ENCODE results near the gene IGF2R. TPM values are rescaled to one million over a fixed set of nuclear protein-coding genes. Genes with fewer than 3 reads are reported as not detected.
A peak's percentile ranks its signal among the peaks of the same experiment; 100 is the strongest.

Gene IGF2R
- total RNA-seq, 1 donor from 2014 or later: 247 TPM

GRCh38 chr6:160034036-160034930 is 65.4 kb downstream of the IGF2R start:
- Mint-ChIP-seq H3K36me3 (ENCODE audit: low read depth) (peaks cover 46% of the 10 kb centered on the region), H3K27ac (ENCODE audit: unreplicated experiment) (no peak overlapping the region), H3K27me3 (ENCODE audit: low read depth) (no peaks in the 10 kb centered on the region), H3K9me3 (ENCODE audit: low read depth) (no peaks in the 10 kb centered on the region), H3K4me1 (ENCODE audit: low read depth) (peaks cover 41% of the 10 kb centered on the region), H3K4me3 (ENCODE audit: unreplicated experiment) (no peak overlapping the region)
- no peak for TF ChIP-seq CTCF (IDR thresholded peaks at IDR 0.05)
- no peak for DNase-seq (ENCODE audit: low spot score)

GRCh38 chr6:160035241-160035640 is 66.4 kb downstream of the IGF2R start:
- Mint-ChIP-seq H3K4me1 (ENCODE audit: low read depth) (peaks cover 31% of the 10 kb centered on the region), H3K27ac (ENCODE audit: unreplicated experiment) (no peak overlapping the region), H3K27me3 (ENCODE audit: low read depth) (no peaks in the 10 kb centered on the region), H3K9me3 (ENCODE audit: low read depth) (no peaks in the 10 kb centered on the region), H3K4me3 (ENCODE audit: unreplicated experiment) (no peak overlapping the region), H3K36me3 (ENCODE audit: low read depth) (peaks cover 48% of the 10 kb centered on the region)
- TF ChIP-seq CTCF (IDR thresholded peaks at IDR 0.05): no peak
- DNase-seq (ENCODE audit: low spot score): no peak

- peaks cover 27% of the 10 kb centered on the region for H3K4me1 Mint-ChIP-seq (ENCODE audit: low read depth)
- peaks cover 51% of the 10 kb centered on the region for H3K36me3 Mint-ChIP-seq (ENCODE audit: low read depth)
- DNase-seq (ENCODE audit: low spot score): no peak
Observed at GRCh38 chr6:160035693-160036330, 66.9 kb downstream of the IGF2R start.

GRCh38 chr6:160036331-160036695 is 67.4 kb downstream of the IGF2R start:
- Mint-ChIP-seq H3K9me3 (ENCODE audit: low read depth) (no peaks in the 10 kb centered on the region), H3K27me3 (ENCODE audit: low read depth) (no peaks in the 10 kb centered on the region), H3K4me3 (ENCODE audit: unreplicated experiment) (no peak overlapping the region), H3K4me1 (ENCODE audit: low read depth) (peaks cover 27% of the 10 kb centered on the region), H3K36me3 (ENCODE audit: low read depth) (peaks cover 51% of the 10 kb centered on the region), H3K27ac (ENCODE audit: unreplicated experiment) (no peak overlapping the region)
- TF ChIP-seq CTCF (IDR thresholded peaks at IDR 0.05): no peak
- no peak for DNase-seq (ENCODE audit: low spot score)

More at GRCh38 chr6:160035693-160036330, 66.9 kb downstream of the IGF2R start:
- no peak overlapping the region for H3K4me3 Mint-ChIP-seq (ENCODE audit: unreplicated experiment)
- H3K27me3 Mint-ChIP-seq (ENCODE audit: low read depth): no peaks in the 10 kb centered on the region
- TF ChIP-seq CTCF (IDR thresholded peaks at IDR 0.05): no peak
- H3K27ac Mint-ChIP-seq (ENCODE audit: unreplicated experiment): peak overlapping the region; percentile 51
- no peaks in the 10 kb centered on the region for H3K9me3 Mint-ChIP-seq (ENCODE audit: low read depth)

- Mint-ChIP-seq H3K36me3 (ENCODE audit: low read depth) (peaks cover 46% of the 10 kb centered on the region), H3K27ac (ENCODE audit: unreplicated experiment) (peak overlapping the region; percentile 25), H3K9me3 (ENCODE audit: low read depth) (no peaks in the 10 kb centered on the region), H3K4me1 (ENCODE audit: low read depth) (peaks cover 28% of the 10 kb centered on the region), H3K27me3 (ENCODE audit: low read depth) (no peaks in the 10 kb centered on the region), H3K4me3 (ENCODE audit: unreplicated experiment) (no peak overlapping the region)
- TF ChIP-seq CTCF (IDR thresholded peaks at IDR 0.05): no peak
- no peak for DNase-seq (ENCODE audit: low spot score)
Observed at GRCh38 chr6:160036790-160037206, 67.9 kb downstream of the IGF2R start.

Measured in chondrocyte (in vitro differentiated cells).